Uterus (tissue), 2 donors: ENCODE measurements around the gene SIRT2.

Experiments
- POLR2A ChIP-seq, 2 donors: fragments of 450-650 bp; IDR thresholded peaks; one replicate each; pipeline ENCODE4 v1.6.1; 2016; ENCODE audit warnings: antibody characterized with exemption in 2 of 2, mild to moderate bottlenecking in 1 of 2, moderate library complexity in 1 of 2
- TF ChIP-seq, protein P1 (sequence below), 4 experiments: fragments of 200-600 bp in 2 of 4; fragments of 450-650 bp in 2 of 4; sonication (generic) in 2 of 4; IDR thresholded peaks; one replicate each; pipeline ENCODE4 v1.5.1; 2016 to 2019; ENCODE audit warnings: antibody characterized with exemption in 4 of 4, mild to moderate bottlenecking in 2 of 4, moderate library complexity in 1 of 4

DNA sequence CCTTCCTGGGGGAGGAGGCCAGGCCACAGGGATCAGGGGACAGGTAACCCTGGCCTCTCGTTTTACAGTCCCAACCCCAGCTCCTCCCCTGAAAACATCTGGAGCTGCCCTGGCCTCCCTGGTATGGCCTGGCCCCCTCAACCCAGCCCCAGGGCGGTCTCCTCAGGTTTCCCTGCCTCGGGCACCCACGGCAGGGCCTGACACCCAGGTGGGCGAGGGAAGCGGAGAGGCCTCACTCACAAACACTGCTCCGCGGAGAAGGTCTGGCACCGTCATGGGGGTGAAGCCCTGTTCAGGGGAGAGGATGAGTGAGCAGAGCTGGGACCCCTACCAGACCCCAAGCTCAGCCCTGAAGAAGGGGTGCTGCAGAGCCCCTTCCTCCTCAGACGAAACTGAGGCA lies 19.1 kb upstream of the SIRT2 start:
- TF ChIP-seq POLR2A (IDR thresholded peaks at IDR 0.05) = no peak
- TF ChIP-seq, protein P1, sequence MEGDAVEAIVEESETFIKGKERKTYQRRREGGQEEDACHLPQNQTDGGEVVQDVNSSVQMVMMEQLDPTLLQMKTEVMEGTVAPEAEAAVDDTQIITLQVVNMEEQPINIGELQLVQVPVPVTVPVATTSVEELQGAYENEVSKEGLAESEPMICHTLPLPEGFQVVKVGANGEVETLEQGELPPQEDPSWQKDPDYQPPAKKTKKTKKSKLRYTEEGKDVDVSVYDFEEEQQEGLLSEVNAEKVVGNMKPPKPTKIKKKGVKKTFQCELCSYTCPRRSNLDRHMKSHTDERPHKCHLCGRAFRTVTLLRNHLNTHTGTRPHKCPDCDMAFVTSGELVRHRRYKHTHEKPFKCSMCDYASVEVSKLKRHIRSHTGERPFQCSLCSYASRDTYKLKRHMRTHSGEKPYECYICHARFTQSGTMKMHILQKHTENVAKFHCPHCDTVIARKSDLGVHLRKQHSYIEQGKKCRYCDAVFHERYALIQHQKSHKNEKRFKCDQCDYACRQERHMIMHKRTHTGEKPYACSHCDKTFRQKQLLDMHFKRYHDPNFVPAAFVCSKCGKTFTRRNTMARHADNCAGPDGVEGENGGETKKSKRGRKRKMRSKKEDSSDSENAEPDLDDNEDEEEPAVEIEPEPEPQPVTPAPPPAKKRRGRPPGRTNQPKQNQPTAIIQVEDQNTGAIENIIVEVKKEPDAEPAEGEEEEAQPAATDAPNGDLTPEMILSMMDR (IDR thresholded peaks at IDR 0.05) = no peak
